Colonic mucosa (tissue), 4 donors: Measurements from ENCODE around the gene TOR4A. TPM values are rescaled to one million over a fixed set of nuclear protein-coding genes. Genes with fewer than 3 reads are reported as not detected.
A peak's percentile ranks its signal among the peaks of the same experiment; 100 is the strongest.

Experiments
- DNase-seq: peaks from one replicate; pipeline ENCODE4 v3.0.0-alpha.2; 2020
- H3K27ac ChIP-seq: fragments of 200-600 bp; one replicate; pipeline ENCODE4 v1.8.0; 2021
- H3K27me3 ChIP-seq: fragments of 200-600 bp; one replicate; pipeline ENCODE4 v1.8.0; 2021
- H3K36me3 ChIP-seq: fragments of 200-600 bp; one replicate; pipeline ENCODE4 v1.8.0; 2021
- H3K4me1 ChIP-seq: fragments of 200-600 bp; one replicate; pipeline ENCODE4 v1.8.0; 2021; ENCODE audit warnings: mild to moderate bottlenecking
- H3K4me3 ChIP-seq: fragments of 200-600 bp; one replicate; pipeline ENCODE4 v1.8.0; 2021
- H3K9ac ChIP-seq, 2 donors: one replicate each; pipeline ENCODE4 v1.7.0; 2013; ENCODE audit warnings: control low read depth in 2 of 2, low read depth in 2 of 2, low read length in 2 of 2
- H3K9me3 ChIP-seq: fragments of 200-600 bp; one replicate; pipeline ENCODE4 v1.8.0; 2021
- CTCF ChIP-seq: fragments of 200-600 bp; IDR thresholded peaks from one replicate; pipeline ENCODE4 v1.8.0; 2022; ENCODE audit warnings: antibody characterized with exemption, mild to moderate bottlenecking
- intact Hi-C: fragments of 100-400 bp; cut with DNase I; formaldehyde crosslinking; loops from one replicate; pipeline ENCODE4 v1.14.1; 2022
- total RNA-seq, 2 donors: library from RNA; stranded (reverse); fragmentation: NEBNext Ultra II Directional in 1 of 2; extraction: Animal tissue kit (Norgen Biotek cat#: 25700) in 1 of 2; gene quantifications; one replicate each; pipeline ENCODE4 v1.2.1, GENCODE V29; 2021
- donor health status: healthy.
- donor health status: DM: no; HTN: no; CAD: no.
- donor health status: DM: no; HTN: no; CAD: no.

The TOR4A gene
- total RNA-seq, 2 donors from 2014 or later = 57.1 to 63.9 TPM

GRCh38 chr9:137297966-137298365 is 20.4 kb downstream of the TOR4A start:
- DNase-seq = no peak
- Histone ChIP-seq H3K36me3 (no peaks in the 10 kb centered on the region), H3K9me3 (no peaks in the 10 kb centered on the region), H3K4me1 (no peaks in the 10 kb centered on the region), H3K9ac (peak overlapping the region; percentile 81 to 99), H3K4me3 (peak overlapping the region; percentile 66), H3K27ac (peak overlapping the region; percentile 97), H3K27me3 (peaks cover 14% of the 10 kb centered on the region)
- TF ChIP-seq CTCF = no peak
- intact Hi-C loops = no loop called here

DNA sequence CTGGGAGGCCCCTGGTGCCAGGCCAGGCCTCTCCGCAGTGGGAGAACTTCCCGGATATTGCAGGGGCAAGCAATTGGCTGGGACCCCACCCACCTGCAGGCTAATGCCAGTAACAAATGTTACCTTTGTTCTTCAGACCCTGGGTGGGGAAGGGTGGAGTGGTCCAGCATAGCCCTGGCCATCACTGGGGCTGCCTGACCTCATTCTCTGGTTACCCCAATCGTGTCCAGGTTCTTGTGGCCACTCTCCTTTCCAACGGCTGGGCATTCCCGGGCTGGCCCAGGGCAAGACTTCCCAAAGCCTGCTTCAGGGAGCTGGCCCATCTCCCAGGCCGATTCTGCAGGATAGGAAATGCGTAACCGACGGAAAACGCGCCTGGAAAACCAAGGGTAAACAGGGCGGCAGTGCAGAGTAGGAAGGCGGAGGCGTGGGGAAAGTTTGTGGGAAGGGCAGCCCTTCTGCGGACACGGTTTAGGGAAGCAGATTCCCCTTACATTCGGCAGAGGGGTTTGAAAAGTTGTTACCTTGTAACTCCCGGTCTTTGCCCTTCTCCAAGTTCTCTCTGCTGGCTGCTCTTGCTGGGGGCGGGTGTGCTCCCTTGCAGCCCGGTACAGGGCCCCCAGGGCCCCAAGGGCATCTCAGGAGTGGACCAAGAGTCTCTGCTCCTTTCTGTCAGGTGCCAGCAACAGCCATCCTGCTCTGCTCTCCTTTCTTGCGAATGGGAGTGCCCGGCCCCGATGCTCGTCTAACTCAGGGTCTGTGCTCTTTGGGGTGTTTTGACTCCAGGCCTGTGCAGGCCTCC is 21.1 kb downstream of the TOR4A start:
- H3K27ac ChIP-seq = peak overlapping the region; percentile 97
- peaks cover 14% of the 10 kb centered on the region for H3K27me3 ChIP-seq
- peak; percentile 84 for DNase-seq
- H3K36me3 ChIP-seq = no peaks in the 10 kb centered on the region
- intact Hi-C loops = no loop called here
- H3K4me3 ChIP-seq = peak overlapping the region; percentile 66
- H3K9ac ChIP-seq = peak overlapping the region; percentile 81 to 99
- no peaks in the 10 kb centered on the region for H3K9me3 ChIP-seq
- TF ChIP-seq CTCF = no peak
- peaks cover 5% of the 10 kb centered on the region for H3K4me1 ChIP-seq

- H3K9ac ChIP-seq = peak overlapping the region; percentile 76 to 99
- intact Hi-C loops = no loop called here
- TF ChIP-seq CTCF = no peak
- peak; percentile 36 for DNase-seq
- H3K27ac ChIP-seq = peak overlapping the region; percentile 97
- H3K4me1 ChIP-seq = peaks cover 10% of the 10 kb centered on the region
- H3K4me3 ChIP-seq = peak overlapping the region; percentile 66
- H3K9me3 ChIP-seq = no peaks in the 10 kb centered on the region
- no peaks in the 10 kb centered on the region for H3K36me3 ChIP-seq
- H3K27me3 ChIP-seq = peaks cover 14% of the 10 kb centered on the region
Observed at GRCh38 chr9:137299203-137299565, 21.7 kb downstream of the TOR4A start.

- H3K36me3 ChIP-seq = no peaks in the 10 kb centered on the region
- H3K9ac ChIP-seq = peak overlapping the region; percentile 85 to 99
- intact Hi-C loops = loop anchor here (5.0 kb wide), 1 partner anchor 107 kb away; no protein-coding TSS in a partner anchor
- DNase-seq = peak; percentile 52
- no peaks in the 10 kb centered on the region for H3K9me3 ChIP-seq
- H3K4me3 ChIP-seq = peak overlapping the region; percentile 66
- TF ChIP-seq CTCF = no peak
- peaks cover 16% of the 10 kb centered on the region for H3K4me1 ChIP-seq
- peak overlapping the region; percentile 97 for H3K27ac ChIP-seq
- H3K27me3 ChIP-seq = peaks cover 14% of the 10 kb centered on the region
Observed at GRCh38 chr9:137299938-137300337, 22.4 kb downstream of the TOR4A start.

GRCh38 chr9:137300567-137301080 is 23.1 kb downstream of the TOR4A start:
- intact Hi-C loops = loop anchor here (5.0 kb wide), 1 partner anchor 107 kb away; no protein-coding TSS in a partner anchor
- no peaks in the 10 kb centered on the region for H3K9me3 ChIP-seq
- peak; percentile 69 for DNase-seq
- H3K9ac ChIP-seq = peak overlapping the region; percentile 85 to 99
- H3K4me3 ChIP-seq = peak overlapping the region; percentile 66
- H3K27me3 ChIP-seq = peaks cover 14% of the 10 kb centered on the region
- peaks cover 21% of the 10 kb centered on the region for H3K4me1 ChIP-seq
- TF ChIP-seq CTCF = no peak
- H3K27ac ChIP-seq = peak overlapping the region; percentile 97
- H3K36me3 ChIP-seq = no peaks in the 10 kb centered on the region
